Smooth muscle cell (in vitro differentiated cells): ENCODE measurements around the gene MACROD2. TPM values are rescaled to one million over a fixed set of nuclear protein-coding genes. Genes with fewer than 3 reads are reported as not detected.
A peak's percentile ranks its signal among the peaks of the same experiment; 100 is the strongest.

Experiments
- DNase-seq: peaks from one replicate; lab custom pipeline; 2025; ENCODE audit not compliant: unreplicated experiment; lab: John Stamatoyannopoulos, UW
- H2AFZ ChIP-seq: fragments of 200-600 bp; sonication (generic); 2 replicates; pipeline ENCODE4 v1.6.0; 2016; ENCODE audit warnings: antibody characterized with exemption, low read depth, mild to moderate bottlenecking
- H3F3A ChIP-seq: fragments of 200-600 bp; sonication (generic); 2 replicates; pipeline ENCODE4 v1.6.0; 2017; ENCODE audit warnings: antibody characterized with exemption, low read depth
- H3K27ac ChIP-seq: fragments of 200-600 bp; sonication (generic); 2 replicates; pipeline ENCODE4 v1.5.1; 2016; ENCODE audit warnings: low read depth, mild to moderate bottlenecking
- H3K27me3 ChIP-seq: fragments of 200-600 bp; sonication (generic); 2 replicates; pipeline ENCODE4 v1.6.1; 2016; ENCODE audit warnings: low read depth, mild to moderate bottlenecking
- H3K36me3 ChIP-seq: fragments of 200-600 bp; sonication (generic); 2 replicates; pipeline ENCODE4 v1.5.1; 2016; ENCODE audit warnings: low read depth
- H3K4me1 ChIP-seq: fragments of 200-600 bp; sonication (generic); 2 replicates; pipeline ENCODE4 v1.5.1; 2016; ENCODE audit warnings: low read depth
- H3K4me2 ChIP-seq: fragments of 200-600 bp; sonication (generic); 2 replicates; pipeline ENCODE4 v1.6.0; 2016; ENCODE audit warnings: mild to moderate bottlenecking
- H3K4me3 ChIP-seq: fragments of 200-600 bp; sonication (generic); 2 replicates; pipeline ENCODE4 v1.5.1; 2016; ENCODE audit warnings: mild to moderate bottlenecking
- H3K79me2 ChIP-seq: fragments of 200-600 bp; sonication (generic); 2 replicates; pipeline ENCODE4 v1.6.0; 2016; ENCODE audit warnings: low read depth, mild to moderate bottlenecking
- H3K9ac ChIP-seq: fragments of 200-600 bp; sonication (generic); 2 replicates; pipeline ENCODE4 v1.6.0; 2016; ENCODE audit warnings: low read depth
- H3K9me3 ChIP-seq: fragments of 200-600 bp; sonication (generic); replicated peaks from 2 replicates; pipeline ENCODE4 v1.5.1; 2016; ENCODE audit warnings: low read depth
- H4K20me1 ChIP-seq: fragments of 200-600 bp; sonication (generic); 2 replicates; pipeline ENCODE4 v1.6.0; 2016; ENCODE audit warnings: low read depth
- WGBS: methylation state at CpG from one replicate; pipeline ENCODE4 v1.1.7; 2016; ENCODE audit warnings: low lambda C conversion rate; 5-methylcytosine and 5-hydroxymethylcytosine counted together
- polyA plus RNA-seq: library from polyadenylated mRNA; unstranded; fragments of >200 nt; fragmentation: Nextera tagmentation; extraction: Ambion mirVana; gene quantifications from 2 replicates; pipeline ENCODE4 v1.2.1, GENCODE V29; 2016
- total RNA-seq: library from RNA; depleted of rRNA; stranded (reverse); fragments of >200 nt; gene quantifications from 2 replicates; pipeline ENCODE4 v1.2.3, GENCODE V29; 2014
- TF ChIP-seq, protein P1 (sequence below): fragments of 200-600 bp; sonication (generic); IDR thresholded peaks from 2 replicates; pipeline ENCODE4 v1.5.1; 2017; ENCODE audit warnings: borderline replicate concordance, mild to moderate bottlenecking, antibody characterized with exemption; ENCODE audit not compliant: insufficient read depth, poor library complexity, severe bottlenecking

Gene MACROD2
- total and polyA plus RNA-seq, 2 experiments from 2014 or later: 0.04 to 0.32 TPM

- Histone ChIP-seq H3K27me3 (no peaks in the 10 kb centered on the region), H3K36me3 (no peaks in the 10 kb centered on the region), H3K4me1 (peaks cover 71% of the 10 kb centered on the region), H3K79me2 (no peaks in the 10 kb centered on the region), H3K27ac (peak overlapping the region; percentile 67), H3K9me3 (no peaks in the 10 kb centered on the region), H2AFZ (peak overlapping the region; percentile 41), H3K9ac (no peak overlapping the region), H3K4me2 (peak overlapping the region; percentile 72), H3K4me3 (no peak overlapping the region), H4K20me1 (no peaks in the 10 kb centered on the region), H3F3A (no peaks in the 10 kb centered on the region)
- DNase-seq: no peak
- WGBS: 8% methylated on average over 6 of the region's 6 CpGs
- TF ChIP-seq, protein P1, sequence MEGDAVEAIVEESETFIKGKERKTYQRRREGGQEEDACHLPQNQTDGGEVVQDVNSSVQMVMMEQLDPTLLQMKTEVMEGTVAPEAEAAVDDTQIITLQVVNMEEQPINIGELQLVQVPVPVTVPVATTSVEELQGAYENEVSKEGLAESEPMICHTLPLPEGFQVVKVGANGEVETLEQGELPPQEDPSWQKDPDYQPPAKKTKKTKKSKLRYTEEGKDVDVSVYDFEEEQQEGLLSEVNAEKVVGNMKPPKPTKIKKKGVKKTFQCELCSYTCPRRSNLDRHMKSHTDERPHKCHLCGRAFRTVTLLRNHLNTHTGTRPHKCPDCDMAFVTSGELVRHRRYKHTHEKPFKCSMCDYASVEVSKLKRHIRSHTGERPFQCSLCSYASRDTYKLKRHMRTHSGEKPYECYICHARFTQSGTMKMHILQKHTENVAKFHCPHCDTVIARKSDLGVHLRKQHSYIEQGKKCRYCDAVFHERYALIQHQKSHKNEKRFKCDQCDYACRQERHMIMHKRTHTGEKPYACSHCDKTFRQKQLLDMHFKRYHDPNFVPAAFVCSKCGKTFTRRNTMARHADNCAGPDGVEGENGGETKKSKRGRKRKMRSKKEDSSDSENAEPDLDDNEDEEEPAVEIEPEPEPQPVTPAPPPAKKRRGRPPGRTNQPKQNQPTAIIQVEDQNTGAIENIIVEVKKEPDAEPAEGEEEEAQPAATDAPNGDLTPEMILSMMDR: no peak
Observed at GRCh38 chr20:14712302-14712739, 717.0 kb downstream of the MACROD2 start.

GRCh38 chr20:14715400-14715799 is 720.1 kb downstream of the MACROD2 start:
- H3K27me3 ChIP-seq: no peaks in the 10 kb centered on the region
- no peak overlapping the region for H3K27ac ChIP-seq
- no peaks in the 10 kb centered on the region for H3K36me3 ChIP-seq
- H3K79me2 ChIP-seq: no peaks in the 10 kb centered on the region
- no peak overlapping the region for H3K9ac ChIP-seq
- DNase-seq: no peak
- no peaks in the 10 kb centered on the region for H3F3A ChIP-seq
- WGBS: 58% methylated on average over 3 of the region's 3 CpGs
- H3K4me2 ChIP-seq: no peak overlapping the region
- H3K4me3 ChIP-seq: no peak overlapping the region
- H3K4me1 ChIP-seq: peaks cover 63% of the 10 kb centered on the region
- no peaks in the 10 kb centered on the region for H4K20me1 ChIP-seq
- H2AFZ ChIP-seq: no peak overlapping the region
- no peaks in the 10 kb centered on the region for H3K9me3 ChIP-seq
- TF ChIP-seq, protein P1: no peak

DNA sequence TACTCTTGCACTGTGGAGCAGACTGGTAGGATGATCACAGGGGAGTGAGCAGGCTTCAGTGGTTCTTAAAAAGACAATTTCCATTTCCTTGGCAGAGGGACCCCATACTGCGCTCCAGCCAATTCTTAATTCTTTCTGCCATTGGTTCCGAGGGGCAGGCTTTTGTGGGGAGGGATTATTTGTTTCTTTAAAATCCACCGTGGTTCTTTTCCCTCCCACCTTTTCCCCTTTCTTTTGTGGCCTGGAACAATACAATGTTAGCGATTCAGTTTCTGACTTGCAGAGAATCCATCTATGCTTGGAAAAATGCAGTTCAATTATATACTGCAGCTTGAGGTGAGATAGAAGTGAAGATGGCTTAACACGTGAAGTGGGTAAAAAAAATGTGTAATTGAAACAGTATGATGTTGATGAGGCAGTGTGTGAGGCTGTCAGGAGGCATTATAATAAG is 721.1 kb downstream of the MACROD2 start:
- H3K27ac ChIP-seq: no peak overlapping the region
- H3K9ac ChIP-seq: no peak overlapping the region
- H3F3A ChIP-seq: no peaks in the 10 kb centered on the region
- no peaks in the 10 kb centered on the region for H4K20me1 ChIP-seq
- TF ChIP-seq, protein P1: no peak
- no peaks in the 10 kb centered on the region for H3K36me3 ChIP-seq
- H3K4me3 ChIP-seq: no peak overlapping the region
- H3K27me3 ChIP-seq: no peaks in the 10 kb centered on the region
- WGBS: 50% methylated on average over 5 of the region's 5 CpGs
- no peak overlapping the region for H3K4me2 ChIP-seq
- H2AFZ ChIP-seq: no peak overlapping the region
- no peaks in the 10 kb centered on the region for H3K79me2 ChIP-seq
- H3K9me3 ChIP-seq: no peaks in the 10 kb centered on the region
- DNase-seq: no peak
- peaks cover 56% of the 10 kb centered on the region for H3K4me1 ChIP-seq
